ENCODE results near the gene RPS29.

GRCh38 chr14:49551569-49551968 is 34.6 kb downstream of the RPS29 start:
- TF ChIP-seq CTCF (IDR thresholded peaks at IDR 0.05) (no peak), POLR2AphosphoS5 (IDR thresholded peaks at IDR 0.05) (no peak)
